Measurements from ENCODE around the gene ACTRT2. TPM values are rescaled to one million over a fixed set of nuclear protein-coding genes. Genes with fewer than 3 reads are reported as not detected.

Gene ACTRT2
- total and polyA plus RNA-seq, 2 of the 8 experiments (the other 6 are each of a cell fraction or from before 2014, with no cell fraction given): not detected

GRCh38 chr1:3018576-3018975 is 2.7 kb upstream of the ACTRT2 start:
- DNase-seq (ENCODE audit: low read depth in 1 of 2, low spot score in 2 of 2): no peak
- H3K4ac ChIP-seq (replicated peaks; ENCODE audit: insufficient read length, low read depth, low read length): no peak overlapping the region
- H4K8ac ChIP-seq (ENCODE audit: extremely low read depth, insufficient read depth, low read length): no peak overlapping the region
- no peak overlapping the region for H4K91ac ChIP-seq (replicated peaks; ENCODE audit: insufficient read length, low read length)
- H3K79me1 ChIP-seq (ENCODE audit: low read depth, low read length): no peaks in the 10 kb centered on the region
- no peak overlapping the region for H2AFZ ChIP-seq (ENCODE audit: low read length)
- H3K4me1 ChIP-seq (replicated peaks in 1 of 4; ENCODE audit: control insufficient read depth in 3 of 4, insufficient read depth in 4 of 4, low read length in 3 of 4): peaks cover 0 to 13% (median 0%) of the 10 kb centered on the region in 4 experiments; a peak in 1 of 7 replicates
- no peak overlapping the region for H2BK120ac ChIP-seq (replicated peaks; ENCODE audit: low read depth, low read length)
- H3K27ac ChIP-seq (ENCODE audit: low read depth, low read length): no peak overlapping the region
- no peak overlapping the region for H2BK20ac ChIP-seq (ENCODE audit: low read length)
- H3K27me3 ChIP-seq (replicated peaks in 1 of 4; ENCODE audit: control insufficient read depth in 3 of 4, extremely low read depth in 1 of 4, insufficient read depth in 3 of 4, low read length in 3 of 4): no peaks in the 10 kb centered on the region; a peak in 1 of 7 replicates
- H3K14ac ChIP-seq (ENCODE audit: insufficient read length): no peak overlapping the region
- no peak overlapping the region for H3K56ac ChIP-seq (replicated peaks; ENCODE audit: insufficient read length, low read depth, low read length)
- no peaks in the 10 kb centered on the region for H4K20me1 ChIP-seq (replicated peaks in 1 of 2; ENCODE audit: control insufficient read depth in 1 of 2, insufficient read depth in 2 of 2, low read length in 2 of 2)
- peaks cover 61 to 97% of the 10 kb centered on the region in 2 experiments for H3K9me3 ChIP-seq (ENCODE audit: insufficient read depth in 2 of 2, low read depth in 1 of 2, low read length in 1 of 2)
- WGBS, 2 experiments (ENCODE audit: extremely low coverage in 1 of 2, insufficient coverage in 1 of 2, insufficient read length in 1 of 2, insufficient replicate concordance in 2 of 2, low coverage in 1 of 2, low lambda C conversion rate in 2 of 2, missing lambda C conversion rate in 1 of 2): 88% methylated on average over 9 of the region's 16 CpGs; no CpG with 5 or more reads in 1 of the 2 experiments
- ChIA-PET POLR2A (ENCODE audit: partially characterized antibody) (no interaction called here), CTCF (ENCODE audit: partially characterized antibody) (no interaction called here)
- no peaks in the 10 kb centered on the region for H3K79me2 ChIP-seq (ENCODE audit: control insufficient read depth in 1 of 2, insufficient read depth in 2 of 2, low read length in 2 of 2)
- TF ChIP-seq HDAC2 (IDR thresholded peaks at IDR 0.05; ENCODE audit: borderline replicate concordance in 1 of 2, low read depth in 2 of 2, low read length in 2 of 2): no peak
- no peak for TF ChIP-seq SUZ12 (IDR thresholded peaks at IDR 0.05; ENCODE audit: low read length)
- TF ChIP-seq GABPA (IDR thresholded peaks at IDR 0.05; ENCODE audit: borderline replicate concordance, insufficient read depth, low read length): no peak
- no peak overlapping the region for H3K9ac ChIP-seq (replicated peaks in 1 of 4; ENCODE audit: extremely low read depth in 1 of 4, low read depth in 3 of 4, low read length in 3 of 4)
- no peak for FAIRE-seq
- H4K5ac ChIP-seq (ENCODE audit: insufficient read length, low read depth, low read length): no peak overlapping the region
- H3K18ac ChIP-seq (ENCODE audit: extremely low read depth, low read length): no peak overlapping the region
- H3K4me3 ChIP-seq (ENCODE audit: extremely low read depth in 1 of 4, insufficient read depth in 2 of 4, low read depth in 3 of 4, low read length in 4 of 4): no peak overlapping the region
- H3K23me2 ChIP-seq (ENCODE audit: low read depth, low read length): no peaks in the 10 kb centered on the region
- H2AK5ac ChIP-seq (ENCODE audit: low read depth, low read length): no peak overlapping the region
- no peak overlapping the region for H2BK5ac ChIP-seq (ENCODE audit: low read depth, low read length)
- H3K36me3 ChIP-seq (ENCODE audit: control insufficient read depth in 2 of 4, insufficient read depth in 4 of 4, low read length in 3 of 4): no peaks in the 10 kb centered on the region
- no peak overlapping the region for H3K4me2 ChIP-seq (ENCODE audit: insufficient read depth in 1 of 2, low read depth in 2 of 2, low read length in 2 of 2)
- no peak overlapping the region for H2BK12ac ChIP-seq (ENCODE audit: low read depth, low read length)
- H2BK15ac ChIP-seq (ENCODE audit: low read length): no peak overlapping the region
- no peak overlapping the region for H3K23ac ChIP-seq (ENCODE audit: insufficient read length)

Measured in H1 (cell line).